Stimulated activated CD4-positive, alpha-beta T cell treated with anti-CD3 and anti-CD28 coated beads, Interleukin-12 subunit alpha, Interleukin-12 subunit beta, amount 100 ng/mL, for 24 hours (primary cell): ENCODE measurements around the gene PLD3.
"Not testable (repeated sequence)": the region's sequence is repeated elsewhere in the genome, so short reads cannot be mapped to it uniquely, and the experiment has no call there.

Experiments
- DNase-seq, 2 experiments: peaks; one replicate each; pipeline ENCODE4 v3.0.0-alpha.2; 2020; ENCODE audit warnings: low read depth in 2 of 2

Gene PLD3

DNA sequence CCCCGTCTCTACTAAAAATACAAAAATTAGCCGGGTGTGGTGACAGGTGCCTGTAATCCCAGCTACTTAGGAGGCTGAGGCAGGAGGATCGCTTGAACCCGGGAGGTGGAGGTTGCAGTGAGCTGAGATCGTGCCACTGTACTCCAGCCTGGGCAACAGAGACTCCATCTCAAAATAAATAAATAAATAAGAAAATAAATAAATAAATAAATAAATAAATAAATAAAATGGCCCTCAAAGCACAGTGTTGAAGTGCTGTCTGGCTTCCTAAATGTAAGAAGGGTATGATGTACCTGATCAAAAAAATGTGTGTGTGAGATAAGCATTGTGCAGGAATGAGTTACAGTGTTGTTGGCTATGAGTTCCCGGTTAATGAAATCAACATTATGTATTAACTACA is 15.4 kb upstream of the PLD3 start:
- not testable (repeated sequence) for DNase-seq

DNA sequence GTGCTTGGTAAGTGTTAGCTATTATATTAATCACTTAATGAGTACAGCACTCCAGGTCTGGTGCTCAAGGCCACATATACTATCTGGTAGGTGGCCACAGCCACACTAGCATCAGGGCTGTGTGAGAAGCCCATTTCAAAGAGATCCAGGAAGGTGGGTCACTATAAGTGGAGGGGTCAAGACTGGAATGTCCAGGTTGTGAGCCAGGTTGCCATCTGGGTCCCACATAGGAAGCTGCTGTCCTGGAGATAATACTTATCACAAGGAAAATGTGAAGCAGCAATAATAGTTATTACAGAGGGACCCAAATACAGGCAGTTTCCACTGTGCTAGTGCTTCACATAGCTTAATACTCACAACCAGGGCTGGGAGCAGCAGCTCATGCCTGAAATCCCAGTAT is 13.4 kb upstream of the PLD3 start:
- DNase-seq: no peak

DNA sequence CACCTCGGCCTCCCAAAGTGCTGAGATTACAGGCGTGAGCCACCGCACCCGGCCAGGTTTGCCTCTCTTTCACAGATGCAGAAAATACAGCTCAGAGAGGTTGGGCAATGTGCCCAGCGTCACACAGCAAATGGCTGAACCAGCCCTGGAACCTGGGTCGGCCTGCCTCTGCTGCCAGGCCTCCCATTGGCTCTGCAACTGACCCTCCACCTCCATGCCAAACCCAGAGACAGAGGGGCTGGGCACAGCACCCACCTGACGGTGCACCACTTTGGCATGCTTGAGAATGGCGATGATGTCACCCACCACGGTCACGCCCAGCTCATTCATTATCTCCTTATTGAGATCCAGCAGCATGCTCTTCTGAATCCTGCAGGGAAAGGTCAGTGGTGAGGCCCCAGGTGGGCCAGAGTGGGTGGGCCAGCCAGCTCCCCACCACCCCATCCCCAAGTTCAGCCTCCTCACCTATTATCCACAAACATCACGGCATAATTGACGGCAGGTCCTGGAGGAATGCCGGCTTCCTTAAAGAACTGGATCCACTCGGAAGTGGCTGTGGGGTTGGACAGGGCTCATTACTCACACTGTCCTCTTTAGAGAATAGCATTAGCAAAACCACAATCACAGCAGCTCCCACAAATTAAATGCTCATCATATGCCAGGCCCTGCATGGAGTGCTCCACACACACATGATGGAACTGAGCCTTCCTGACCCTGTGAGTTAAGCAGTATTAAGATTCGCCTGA is 12.5 kb upstream of the PLD3 start:
- DNase-seq: no peak

DNA sequence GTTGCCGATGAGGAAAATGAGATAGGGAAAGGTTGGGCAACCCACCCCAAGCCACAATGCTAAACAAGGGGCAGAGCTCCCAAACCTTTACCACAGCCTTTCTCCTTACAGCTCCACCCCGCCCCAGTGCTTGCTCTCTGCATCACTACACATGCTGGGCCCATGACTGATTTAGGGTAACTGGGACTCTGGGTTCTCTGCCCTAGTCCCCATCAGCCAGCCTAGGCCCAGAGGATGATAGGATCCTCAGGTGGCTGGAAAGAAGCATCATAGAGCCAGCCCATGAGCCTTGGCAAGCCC is 11.9 kb upstream of the PLD3 start:
- DNase-seq: no peak

DNA sequence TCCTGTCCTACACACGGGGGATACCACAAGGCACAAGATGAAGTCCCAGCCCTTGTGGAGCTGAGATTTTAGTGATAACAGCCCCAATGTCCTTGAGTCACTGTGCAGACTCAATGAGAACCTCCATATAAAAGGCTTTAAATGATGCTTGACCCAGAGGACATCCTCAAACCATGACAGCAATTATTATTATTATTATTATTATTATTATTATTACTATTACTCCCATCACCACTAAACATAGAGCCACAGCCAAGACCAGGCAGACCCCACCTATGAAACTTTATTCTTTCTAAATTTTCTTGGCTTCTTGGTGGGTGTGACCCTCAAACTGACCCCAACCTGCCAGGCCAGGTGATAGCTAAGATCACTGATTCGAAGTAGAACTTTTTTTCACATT is 11.4 kb upstream of the PLD3 start:
- DNase-seq: no peak

DNA sequence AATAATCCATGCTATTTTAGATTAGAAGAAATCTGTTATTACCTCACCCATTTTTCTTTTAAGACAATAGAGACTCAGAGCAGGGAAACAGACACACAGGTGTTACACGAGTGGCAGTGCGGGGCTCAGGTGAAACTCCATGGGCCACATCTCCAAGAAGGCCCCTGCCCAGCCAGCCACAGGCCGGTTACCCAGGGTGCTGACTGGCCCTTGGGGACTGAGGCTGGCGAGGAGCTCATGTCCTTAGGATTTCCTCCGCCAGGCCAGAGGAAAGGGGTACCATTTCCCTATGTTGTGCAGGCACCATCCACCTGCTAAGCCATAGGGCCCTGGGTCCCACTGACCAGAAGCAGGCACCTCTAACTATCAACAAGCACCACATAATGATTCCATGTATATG is 10.9 kb upstream of the PLD3 start:
- no peak for DNase-seq

DNA sequence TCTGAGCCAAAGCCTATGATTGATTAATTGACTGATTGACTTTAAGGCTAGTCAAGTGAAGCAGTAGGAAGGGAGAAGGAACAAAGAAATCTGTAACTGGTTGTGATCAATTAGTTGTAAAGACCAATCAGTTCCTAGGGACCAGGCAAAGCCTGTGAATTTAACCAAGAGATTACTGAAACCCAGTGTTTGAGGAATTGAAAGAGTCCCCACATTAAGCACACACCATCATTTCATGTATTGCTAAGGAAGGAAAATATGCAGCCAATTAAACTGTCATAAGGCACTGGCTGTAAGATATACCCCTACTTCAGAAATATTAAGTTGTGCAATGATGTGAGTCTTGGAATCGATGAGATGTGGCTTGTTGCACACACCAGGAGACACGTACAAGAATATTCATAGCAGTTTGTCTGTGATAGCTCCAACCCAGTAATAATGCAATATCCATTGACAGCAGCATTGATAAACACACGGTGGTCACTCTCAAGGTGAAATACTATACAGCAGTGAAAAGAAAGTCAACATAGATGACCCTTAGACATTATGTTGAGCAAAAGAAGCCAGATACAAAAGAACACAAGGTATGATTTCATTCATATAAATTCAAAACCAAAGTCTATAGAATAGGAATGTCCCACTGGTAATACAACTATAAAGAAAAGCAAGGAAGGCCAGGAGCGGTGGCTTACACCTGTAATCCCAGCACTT is 9.3 kb upstream of the PLD3 start:
- no peak for DNase-seq

DNA sequence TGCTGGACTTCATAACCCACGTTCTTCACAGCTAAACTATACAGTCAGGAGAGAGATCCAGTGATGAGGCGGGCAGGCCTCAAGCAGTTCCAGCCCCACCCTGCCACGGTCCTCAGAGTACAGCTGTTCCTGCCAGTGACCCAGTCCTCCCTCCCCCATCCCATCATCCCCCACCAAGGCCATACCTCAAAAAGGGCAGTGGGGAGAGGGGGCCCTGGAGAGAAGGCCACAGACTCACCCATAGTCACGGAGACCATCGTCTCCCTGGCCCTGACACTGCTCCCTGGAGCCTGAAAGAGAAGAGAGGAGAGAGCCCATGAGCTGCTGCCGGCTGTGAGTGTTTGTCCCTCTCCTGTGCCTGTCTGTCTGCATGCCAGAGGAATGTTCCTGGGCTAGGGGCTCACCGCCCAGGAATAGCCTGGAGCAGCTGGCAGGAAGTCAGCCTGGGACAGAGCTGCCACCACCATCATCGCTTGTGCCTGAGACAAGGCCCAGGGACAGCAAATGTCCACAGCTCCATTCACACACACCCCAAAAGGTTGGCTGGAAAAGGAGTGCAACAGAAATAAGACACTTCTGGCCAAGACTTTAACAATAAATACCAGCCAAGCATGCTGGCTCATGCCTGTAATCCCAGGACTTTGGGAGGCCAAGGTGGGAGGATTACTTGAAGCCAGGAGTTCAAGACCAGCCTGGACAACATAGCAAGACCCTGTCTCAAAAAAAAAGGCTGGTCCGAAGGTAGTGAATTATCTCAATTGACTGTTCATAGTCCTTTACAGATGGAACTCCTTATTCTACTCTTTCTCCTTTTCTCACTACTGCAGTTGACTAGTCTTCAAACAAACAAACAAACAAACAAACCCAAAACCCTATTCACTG is 6.7 kb upstream of the PLD3 start:
- no peak for DNase-seq

DNA sequence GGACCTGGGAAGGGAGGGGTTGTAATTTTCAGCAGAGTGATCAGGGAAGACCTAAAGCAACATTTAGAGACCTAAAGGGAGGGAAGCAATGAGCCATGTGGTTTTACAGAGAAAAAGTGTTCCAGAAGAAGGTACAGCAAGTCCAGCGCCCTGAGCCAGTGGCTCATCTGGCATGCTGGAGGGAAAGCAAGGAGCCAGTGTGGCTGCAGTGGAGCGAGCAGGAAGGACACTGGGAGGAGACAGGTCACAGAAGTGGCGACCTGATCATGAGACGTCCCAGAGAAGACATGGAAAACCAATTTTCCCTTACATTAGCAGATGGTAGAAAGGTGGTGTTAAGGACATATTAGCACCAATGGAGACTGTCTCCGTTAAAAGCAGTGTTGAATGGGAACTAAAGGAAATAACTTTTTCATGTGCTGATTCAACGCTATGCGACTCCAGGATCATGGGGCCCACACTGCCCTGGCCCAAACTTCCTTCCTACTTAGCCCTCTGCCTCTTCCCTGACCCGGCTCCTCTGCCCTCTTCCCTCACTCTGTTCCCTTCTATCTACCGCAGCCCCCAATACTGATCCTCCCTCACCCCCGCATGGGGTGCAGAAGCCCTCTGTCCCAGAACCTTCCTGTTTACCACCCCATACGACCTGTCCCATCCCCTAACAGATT is 5.7 kb upstream of the PLD3 start:
- DNase-seq: no peak

DNA sequence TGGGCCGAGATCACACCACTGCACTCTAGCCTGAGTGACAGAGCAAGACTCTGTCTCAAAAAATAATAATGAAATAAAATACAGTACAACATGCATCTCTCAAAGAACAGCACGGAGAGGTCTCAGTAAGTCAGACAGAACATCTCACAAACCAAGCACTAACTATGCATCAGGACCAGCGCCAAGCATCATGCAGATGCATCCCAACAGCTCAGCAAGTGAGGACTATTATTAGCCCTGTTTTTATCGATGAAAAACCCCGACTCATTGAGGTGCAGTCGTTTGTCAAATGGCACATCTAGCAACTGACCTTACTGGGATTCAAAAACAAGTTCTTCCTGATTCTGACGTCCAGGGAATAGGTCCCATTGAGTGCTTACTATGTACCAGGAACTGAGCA is 4.1 kb upstream of the PLD3 start:
- no peak for DNase-seq

DNA sequence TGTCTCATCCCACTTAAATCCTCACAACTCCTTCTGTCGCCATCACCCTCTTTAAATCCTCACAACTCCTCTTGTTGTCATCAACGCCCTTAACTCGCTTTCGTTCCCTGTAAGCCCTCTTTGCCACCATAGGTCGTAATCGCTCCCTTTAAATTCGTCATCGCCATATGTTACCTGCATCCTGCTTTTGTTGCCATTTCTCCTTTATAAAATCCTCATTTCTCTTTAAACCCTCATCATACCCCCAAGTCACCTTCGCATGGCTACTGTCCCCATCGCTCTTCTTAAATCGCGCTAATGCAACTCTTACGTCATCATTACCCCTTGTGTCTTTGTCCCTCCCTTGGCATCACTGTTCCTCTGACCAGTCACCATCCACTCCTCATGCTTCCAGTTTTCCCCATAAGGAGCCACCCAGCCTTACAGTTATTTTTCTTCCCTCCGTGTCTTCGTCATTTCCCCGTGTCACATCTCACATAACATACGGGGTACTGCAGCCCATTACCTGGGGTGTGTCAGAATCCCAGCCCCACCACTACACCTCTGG is 539 bp downstream of the PLD3 start:
- DNase-seq: no peak

DNA sequence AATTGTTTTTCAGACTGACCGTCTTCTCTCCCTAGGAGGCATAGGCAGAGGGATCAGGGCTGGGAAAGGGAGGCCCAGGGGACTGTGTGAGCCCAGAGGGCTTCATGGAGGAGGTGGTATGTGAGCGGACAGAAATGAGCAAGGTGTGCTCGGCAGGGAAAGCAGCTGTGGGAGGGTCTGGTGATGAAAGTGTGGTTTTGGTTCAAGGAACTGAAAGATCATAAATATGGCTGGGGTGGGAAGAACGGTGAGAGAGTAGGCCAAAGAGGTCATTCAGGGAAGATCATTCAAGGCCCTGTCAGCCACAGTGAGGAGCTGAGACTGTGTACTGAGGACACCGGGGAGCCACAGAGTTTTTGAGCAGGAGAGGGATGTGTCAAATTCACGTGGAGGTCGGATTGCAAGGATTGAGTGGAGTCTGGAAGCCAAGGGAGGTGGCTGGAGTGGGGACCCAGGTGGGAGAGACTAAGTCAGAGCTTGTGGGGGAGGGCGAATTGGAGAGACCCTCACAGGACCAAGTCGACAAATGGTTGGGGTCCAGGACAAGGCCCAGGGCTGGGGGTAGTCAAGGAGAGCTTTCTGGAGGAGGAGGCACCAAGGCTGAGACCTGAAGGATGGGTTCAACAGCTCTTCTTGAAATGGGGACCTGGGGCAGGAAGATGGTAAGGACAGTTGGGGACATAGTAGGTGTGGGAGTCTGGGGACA is 7.6 kb downstream of the PLD3 start:
- DNase-seq: no peak

DNA sequence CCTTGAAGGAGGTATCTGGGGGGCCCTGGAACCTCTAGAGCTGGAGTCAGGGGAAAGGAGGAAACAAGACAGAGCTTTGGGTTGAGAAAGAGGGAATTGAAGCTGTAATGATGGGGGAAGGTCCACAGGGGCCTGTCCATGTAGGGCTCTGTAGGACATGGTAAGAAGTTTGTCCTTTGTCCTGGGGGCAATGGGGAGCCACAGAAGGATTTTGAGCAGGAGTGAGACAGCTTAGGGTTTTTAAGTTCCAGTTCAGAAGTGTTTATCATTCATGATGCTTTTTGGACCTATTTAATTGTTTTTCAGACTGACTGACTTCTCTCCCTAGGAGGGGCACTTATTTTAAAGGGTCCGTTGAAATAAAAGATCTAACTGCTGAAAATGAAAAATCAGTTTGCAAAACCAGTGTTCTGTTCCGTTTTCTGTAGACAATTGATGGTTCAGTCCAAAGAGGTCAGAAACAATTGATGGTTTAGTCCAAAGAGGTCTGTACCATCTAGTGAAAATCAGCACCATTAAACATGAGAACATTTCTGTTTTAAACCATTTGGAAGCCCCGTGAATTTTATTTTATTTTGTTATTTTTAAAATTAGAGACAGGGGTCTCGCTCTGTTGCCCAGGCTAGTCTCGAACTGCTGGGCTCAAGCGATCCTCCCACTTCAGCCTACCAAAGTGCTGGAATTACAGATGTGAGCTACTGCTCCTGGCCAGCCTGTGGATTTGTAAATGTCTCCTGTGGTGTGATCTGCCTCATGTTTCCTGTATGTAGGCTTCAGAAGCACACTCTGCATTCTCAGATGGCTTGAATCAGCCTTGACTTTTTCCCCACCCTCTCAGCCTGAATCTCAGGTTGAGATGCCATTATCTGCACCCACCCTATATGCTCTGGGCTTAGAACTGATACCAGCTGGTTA is 8.4 kb downstream of the PLD3 start:
- DNase-seq: no peak

DNA sequence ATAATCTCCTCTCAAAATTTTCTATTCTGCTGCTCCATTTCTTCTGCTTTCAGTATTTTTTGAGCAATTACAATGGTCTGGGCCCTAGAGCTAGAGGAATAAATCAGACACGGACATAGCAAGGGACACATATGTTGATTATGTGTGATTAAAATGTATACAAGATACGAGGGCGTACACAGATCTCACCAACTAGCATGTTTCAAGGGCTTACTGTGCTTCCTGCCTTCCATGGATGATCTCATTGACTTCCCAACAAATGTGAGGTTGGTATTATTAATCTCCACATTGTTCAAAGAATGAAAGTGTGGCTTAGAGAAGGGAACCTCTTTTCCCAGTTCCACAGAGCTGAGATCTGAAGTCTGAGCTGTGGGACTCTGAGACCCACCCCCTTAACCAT is 9.1 kb downstream of the PLD3 start:
- no peak for DNase-seq

DNA sequence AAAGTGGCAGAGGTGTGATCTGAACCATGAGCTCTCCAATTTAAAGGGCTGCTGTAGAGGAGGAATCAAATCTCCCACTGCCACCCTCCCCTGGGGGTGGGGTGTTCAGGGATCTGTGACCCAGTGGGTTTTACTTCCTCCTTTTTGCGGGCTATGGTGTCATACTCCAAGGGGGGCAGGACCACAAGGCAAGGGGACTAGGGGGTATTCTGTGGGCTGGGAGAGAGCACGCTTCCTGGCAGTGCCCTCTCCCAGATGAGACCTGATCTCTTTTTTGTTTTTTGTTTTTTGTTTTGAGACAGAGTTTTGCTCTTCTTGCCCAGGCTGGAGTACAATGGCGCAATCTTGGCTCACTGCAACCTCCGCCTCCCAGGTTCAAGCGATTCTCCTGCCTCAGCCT is 10.3 kb downstream of the PLD3 start:
- no peak for DNase-seq

DNA sequence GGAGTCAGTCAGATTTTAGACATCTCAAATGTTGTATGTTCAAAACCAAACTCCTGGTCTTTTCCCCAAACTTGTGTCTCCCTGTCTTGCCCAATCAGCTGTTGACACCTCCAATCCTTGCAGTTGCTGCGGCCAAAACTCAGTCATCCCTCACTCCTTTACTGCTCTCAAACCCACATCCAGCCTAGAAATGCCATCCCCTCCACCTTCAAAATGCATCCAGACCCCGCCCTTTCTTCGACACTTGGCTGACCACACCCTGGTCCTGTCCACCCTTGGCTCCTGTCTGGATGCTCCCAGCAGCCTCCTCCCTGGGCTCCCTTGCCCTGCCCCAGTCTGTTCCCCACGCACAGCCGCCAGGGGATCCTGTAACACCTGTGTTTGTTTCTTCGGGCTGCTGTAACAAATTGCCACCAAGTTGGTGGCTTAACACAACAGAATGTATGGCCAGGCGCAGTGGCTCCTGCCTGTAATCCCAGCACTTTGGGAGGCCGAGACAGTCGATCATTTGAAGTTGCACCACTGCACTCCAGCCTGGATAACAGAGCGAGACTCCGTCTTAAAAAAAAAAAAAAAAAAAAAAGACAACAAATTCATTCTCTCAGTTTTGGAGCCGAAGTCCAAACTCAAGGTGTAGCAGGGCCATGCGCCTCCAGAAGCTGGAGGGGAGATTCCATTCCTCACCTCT is 11.7 kb downstream of the PLD3 start:
- DNase-seq: no peak

DNA sequence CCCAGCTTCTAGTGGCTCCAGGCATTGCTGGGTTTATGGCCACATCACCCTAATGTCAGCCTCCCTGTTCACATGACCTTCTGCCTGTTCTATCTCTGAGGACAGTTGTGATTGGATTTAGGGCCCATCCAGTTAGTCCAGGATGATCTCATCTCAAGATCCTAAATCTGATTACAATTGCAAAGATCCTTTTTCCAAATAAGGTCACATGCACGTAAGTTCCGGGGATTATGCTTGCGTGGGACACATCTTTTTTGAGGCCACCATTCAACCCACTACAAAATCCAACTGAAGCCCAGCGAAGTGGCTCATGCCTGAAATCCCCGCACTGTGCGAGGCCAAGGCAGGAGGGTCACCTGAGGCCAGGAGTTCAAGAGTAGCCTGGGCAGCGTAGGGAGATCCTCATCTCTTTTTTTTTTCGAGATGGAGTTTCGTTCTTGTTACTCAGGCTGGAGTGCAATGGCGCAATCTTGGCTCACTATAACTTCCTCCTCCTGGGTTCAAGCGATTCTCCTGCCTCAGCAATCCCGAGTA is 12.3 kb downstream of the PLD3 start:
- DNase-seq: no peak

DNA sequence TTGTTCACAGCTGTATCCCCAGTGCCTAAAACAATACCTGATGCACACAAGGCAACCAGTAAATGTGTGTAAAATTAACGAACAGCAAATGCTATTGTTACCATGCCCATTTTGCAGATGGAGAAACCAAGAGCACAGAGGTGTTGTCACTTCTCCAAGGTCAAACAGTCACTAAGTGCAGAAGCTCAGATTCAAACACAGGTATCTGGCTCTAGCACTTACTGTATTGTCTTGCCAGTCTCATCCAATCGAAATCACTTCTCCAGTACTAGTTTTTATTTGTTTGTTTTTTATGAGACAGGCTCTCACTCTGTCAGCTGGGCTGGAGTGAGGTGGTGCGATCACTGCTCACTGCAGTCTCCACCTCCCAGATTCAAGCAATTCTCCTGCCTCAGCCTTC is 13.7 kb downstream of the PLD3 start:
- DNase-seq: no peak

DNA sequence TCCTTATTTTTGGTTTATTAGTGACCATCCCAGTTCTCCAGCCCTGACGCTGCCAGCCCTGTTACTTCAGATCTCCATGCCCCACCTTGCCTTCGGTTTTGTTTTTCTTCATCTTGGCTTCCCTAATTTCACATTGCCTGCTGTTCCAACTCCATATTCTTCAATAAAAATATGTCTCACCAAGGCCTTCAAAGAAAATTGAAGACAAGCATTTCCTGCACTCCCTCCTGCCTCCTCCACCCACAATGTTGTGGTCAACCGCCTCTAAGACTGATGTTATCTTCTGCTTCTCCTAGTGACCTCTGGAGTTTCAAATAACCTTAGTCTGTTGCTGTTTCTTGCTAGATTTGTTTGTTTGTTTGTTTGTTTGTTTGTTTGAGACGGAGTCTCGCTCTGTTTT is 14.6 kb downstream of the PLD3 start:
- no peak for DNase-seq
